Measurements from ENCODE around the gene CDH4. TPM values are rescaled to one million over a fixed set of nuclear protein-coding genes. Genes with fewer than 3 reads are reported as not detected.

The CDH4 gene
- total and polyA plus RNA-seq, 2 of the 4 experiments (the other 2 are of a cell fraction) = 1.6 to 3.5 TPM

DNA sequence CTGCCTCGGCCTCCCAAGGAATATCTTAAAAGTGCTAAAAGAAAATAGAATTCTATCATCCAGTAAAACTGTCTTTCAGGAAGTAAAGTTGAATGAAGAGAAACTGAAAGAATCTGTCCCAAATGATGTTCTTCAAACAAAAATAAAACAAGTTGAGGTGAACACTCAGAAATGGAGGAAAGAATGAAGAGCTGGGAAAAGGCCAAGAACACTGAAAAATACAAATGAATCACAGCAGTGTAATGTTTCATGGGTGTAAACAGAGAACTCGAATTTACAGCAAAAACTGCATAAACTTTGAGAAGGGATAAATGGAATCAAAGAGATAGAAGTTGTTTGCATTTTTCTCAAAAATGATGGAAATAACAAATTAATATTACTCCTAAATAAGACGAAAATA is 496.3 kb downstream of the CDH4 start:
- Histone ChIP-seq H2BK15ac (ENCODE audit: low read depth, low read length) (no peak overlapping the region), H3K23ac (ENCODE audit: low read depth, low read length) (no peak overlapping the region), H4K5ac (ENCODE audit: low read depth, low read length) (no peak overlapping the region), H2BK120ac (ENCODE audit: low read depth, low read length) (no peak overlapping the region), H2AFZ (replicated peaks; ENCODE audit: low read length, poor library complexity) (no peak overlapping the region), H2BK20ac (ENCODE audit: low read depth, low read length) (no peak overlapping the region), H3K9ac (ENCODE audit: low read depth, low read length) (no peak overlapping the region), H3K18ac (ENCODE audit: low read depth, low read length) (no peak overlapping the region), H3K4me3 (ENCODE audit: insufficient read depth, low read depth, low read length) (no peak overlapping the region), H3K9me1 (ENCODE audit: insufficient read depth, low read length) (no peaks in the 10 kb centered on the region), H3K9me3 (ENCODE audit: control insufficient read depth, insufficient read depth, low read length) (no peaks in the 10 kb centered on the region; the same call in 1 of the 2 replicates), H2BK5ac (ENCODE audit: low read depth, low read length, poor library complexity, severe bottlenecking) (no peak overlapping the region), H3K14ac (replicated peaks; ENCODE audit: low read depth, low read length) (no peak overlapping the region), H2AK9ac (replicated peaks; ENCODE audit: low read depth, low read length, poor library complexity) (no peak overlapping the region), H3K4me2 (ENCODE audit: low read depth, low read length) (peak overlapping the region; percentile 2; the same call in 1 of the 2 replicates), H3K79me1 (ENCODE audit: low read depth in 1 of 2, low read length in 2 of 2) (no peaks in the 10 kb centered on the region), H3K27me3 (ENCODE audit: control insufficient read depth, insufficient read depth, low read length) (no peaks in the 10 kb centered on the region), H4K20me1 (ENCODE audit: insufficient read depth, low read length) (no peaks in the 10 kb centered on the region), H3K56ac (ENCODE audit: extremely low read depth, insufficient read depth, low read length) (no peak overlapping the region), H3K36me3 (ENCODE audit: control insufficient read depth, insufficient read depth, low read length) (no peaks in the 10 kb centered on the region), H4K91ac (ENCODE audit: insufficient read depth, low read depth, low read length) (no peak overlapping the region), H4K8ac (ENCODE audit: low read depth in 2 of 2, low read length in 2 of 2) (peak overlapping the region in 1 of 2 experiments; percentile 38; a peak in 1 of 4 replicates), H3K4me1 (ENCODE audit: control insufficient read depth, insufficient read depth, low read length) (no peaks in the 10 kb centered on the region; the same call in none of the 2 replicates), H3K4ac (ENCODE audit: low read depth, low read length) (no peak overlapping the region), H3K27ac (ENCODE audit: insufficient read depth, low read length) (no peak overlapping the region; the same call in 1 of the 2 replicates), H2AK5ac (ENCODE audit: low read depth, low read length) (no peak overlapping the region)
- ChIA-PET CTCF (interaction anchor here (0.7 kb wide), 1 partner anchor 82 kb away, joined by 3 read pairs; no protein-coding TSS in a partner anchor), POLR2A (ENCODE audit: unreplicated experiment) (no interaction called here)
- dilution Hi-C loops (cut with HindIII; ENCODE audit: low sequenced_read_pairs, unreplicated experiment) = no loop called here
- no CpG with 5 or more reads among the region's 3 CpGs for WGBS, 2 experiments (ENCODE audit: extremely low coverage in 2 of 2, insufficient read length in 1 of 2)
- TF ChIP-seq MAZ (IDR thresholded peaks at IDR 0.05; ENCODE audit: borderline replicate concordance, low read depth, low read length) = no peak
- no peak for TF ChIP-seq CHD1 (IDR thresholded peaks at IDR 0.05; ENCODE audit: low read depth, low read length)
- TF ChIP-seq NFE2L2 (IDR thresholded peaks at IDR 0.05; ENCODE audit: low read depth, low read length) = no peak
- no peak for TF ChIP-seq FOS (IDR thresholded peaks at IDR 0.05; ENCODE audit: low read depth, low read length)
- no peak for TF ChIP-seq CEBPB (IDR thresholded peaks at IDR 0.05; ENCODE audit: low read depth, low read length)
- TF ChIP-seq, protein P1, sequence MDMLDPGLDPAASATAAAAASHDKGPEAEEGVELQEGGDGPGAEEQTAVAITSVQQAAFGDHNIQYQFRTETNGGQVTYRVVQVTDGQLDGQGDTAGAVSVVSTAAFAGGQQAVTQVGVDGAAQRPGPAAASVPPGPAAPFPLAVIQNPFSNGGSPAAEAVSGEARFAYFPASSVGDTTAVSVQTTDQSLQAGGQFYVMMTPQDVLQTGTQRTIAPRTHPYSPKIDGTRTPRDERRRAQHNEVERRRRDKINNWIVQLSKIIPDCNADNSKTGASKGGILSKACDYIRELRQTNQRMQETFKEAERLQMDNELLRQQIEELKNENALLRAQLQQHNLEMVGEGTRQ (IDR thresholded peaks at IDR 0.05; ENCODE audit: low read depth, low read length) = no peak
- no peak for TF ChIP-seq RFX5 (IDR thresholded peaks at IDR 0.05; ENCODE audit: low read depth, low read length)
- no peak for TF ChIP-seq BHLHE40 (IDR thresholded peaks at IDR 0.05; ENCODE audit: low read depth, low read length)
- TF ChIP-seq MAFK (IDR thresholded peaks at IDR 0.05; ENCODE audit: low read depth, low read length) = no peak
- TF ChIP-seq SMC3 (IDR thresholded peaks at IDR 0.05; ENCODE audit: low read depth, low read length) = no peak
- no peak for TF ChIP-seq MXI1 (IDR thresholded peaks at IDR 0.05; ENCODE audit: borderline replicate concordance, low read depth, low read length)
- intact Hi-C loops (cut with micrococcal nuclease) = no loop called here
- ATAC-seq (ENCODE audit: low read depth) = peak; percentile 65
- DNase-seq = peak; percentile 70
- no TSS peak for BruUV-seq (replicated peaks)
- in situ Hi-C loops (cut with MboI; ENCODE audit: low sequenced_read_pairs) = no loop called here

Data from IMR-90 (cell line).